Chondrocyte (in vitro differentiated cells): Measurements from ENCODE around the gene RNU7-1. TPM values are rescaled to one million over a fixed set of nuclear protein-coding genes. Genes with fewer than 3 reads are reported as not detected.

Source experiments
- DNase-seq: peaks from one replicate; pipeline ENCODE4 v3.0.0; 2021; ENCODE audit warnings: mixed read lengths, low spot score
- H3K27ac Mint-ChIP-seq: one replicate; pipeline ENCODE4 v1.8.0; 2021; ENCODE audit warnings: mild to moderate bottlenecking, moderate library complexity, mixed read lengths; ENCODE audit not compliant: unreplicated experiment
- H3K27me3 Mint-ChIP-seq: 2 replicates; pipeline ENCODE4 v1.8.0; 2021; ENCODE audit warnings: low read depth, mixed read lengths
- H3K36me3 Mint-ChIP-seq: 2 replicates; pipeline ENCODE4 v1.8.0; 2021; ENCODE audit warnings: low read depth, mixed read lengths
- H3K4me1 Mint-ChIP-seq: 2 replicates; pipeline ENCODE4 v1.8.0; 2021; ENCODE audit warnings: low read depth, mild to moderate bottlenecking, mixed read lengths
- H3K4me3 Mint-ChIP-seq: one replicate; pipeline ENCODE4 v1.8.0; 2021; ENCODE audit warnings: mild to moderate bottlenecking, moderate library complexity, mixed read lengths; ENCODE audit not compliant: unreplicated experiment
- H3K9me3 Mint-ChIP-seq: 2 replicates; pipeline ENCODE4 v1.8.0; 2021; ENCODE audit warnings: low read depth, mixed read lengths
- microRNA-seq: library from miRNA; unstranded; fragments of <30 nt; microRNA quantifications from one replicate; pipeline ENCODE4 v1.2.0, GENCODE V29; 2020; ENCODE audit warnings: borderline number of aligned reads
- total RNA-seq: library from RNA; stranded (reverse); gene quantifications from 3 replicates; pipeline ENCODE4 v1.2.1, GENCODE V29; 2021
- TF ChIP-seq, protein P1 (sequence below): fragments of 200-600 bp; sonication (generic); IDR thresholded peaks from 2 replicates; pipeline ENCODE4 v1.5.0; 2021; ENCODE audit warnings: antibody characterized with exemption, mild to moderate bottlenecking, moderate library complexity

RNU7-1 gene
- total RNA-seq, 1 donor from 2014 or later, result not detected

DNA sequence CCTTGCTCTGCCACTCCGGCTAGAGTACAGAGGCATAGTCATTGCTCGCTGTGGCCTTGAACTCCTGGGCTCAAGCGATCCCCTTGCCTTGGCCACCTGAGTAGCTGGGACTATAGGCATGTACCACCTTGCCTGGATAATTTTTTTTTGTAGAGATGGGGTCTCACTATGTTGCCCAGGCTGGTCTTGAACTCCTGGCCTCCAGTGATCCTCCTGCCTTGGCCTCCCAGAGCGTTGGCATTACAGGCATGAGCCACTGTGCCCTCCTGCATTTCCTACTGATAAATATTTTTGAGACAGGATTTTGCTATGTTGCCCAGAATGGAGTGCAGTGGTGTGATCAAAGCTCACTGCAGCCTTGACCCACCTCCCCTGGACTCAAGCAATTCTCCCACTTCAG is 36.5 kb downstream of the RNU7-1 start:
- no peak overlapping the region for H3K4me3 Mint-ChIP-seq
- H3K4me1 Mint-ChIP-seq, result no peaks in the 10 kb centered on the region
- H3K9me3 Mint-ChIP-seq, result no peaks in the 10 kb centered on the region
- H3K36me3 Mint-ChIP-seq, result peaks cover 22% of the 10 kb centered on the region
- no peak for DNase-seq
- no peaks in the 10 kb centered on the region for H3K27me3 Mint-ChIP-seq
- TF ChIP-seq, protein P1, sequence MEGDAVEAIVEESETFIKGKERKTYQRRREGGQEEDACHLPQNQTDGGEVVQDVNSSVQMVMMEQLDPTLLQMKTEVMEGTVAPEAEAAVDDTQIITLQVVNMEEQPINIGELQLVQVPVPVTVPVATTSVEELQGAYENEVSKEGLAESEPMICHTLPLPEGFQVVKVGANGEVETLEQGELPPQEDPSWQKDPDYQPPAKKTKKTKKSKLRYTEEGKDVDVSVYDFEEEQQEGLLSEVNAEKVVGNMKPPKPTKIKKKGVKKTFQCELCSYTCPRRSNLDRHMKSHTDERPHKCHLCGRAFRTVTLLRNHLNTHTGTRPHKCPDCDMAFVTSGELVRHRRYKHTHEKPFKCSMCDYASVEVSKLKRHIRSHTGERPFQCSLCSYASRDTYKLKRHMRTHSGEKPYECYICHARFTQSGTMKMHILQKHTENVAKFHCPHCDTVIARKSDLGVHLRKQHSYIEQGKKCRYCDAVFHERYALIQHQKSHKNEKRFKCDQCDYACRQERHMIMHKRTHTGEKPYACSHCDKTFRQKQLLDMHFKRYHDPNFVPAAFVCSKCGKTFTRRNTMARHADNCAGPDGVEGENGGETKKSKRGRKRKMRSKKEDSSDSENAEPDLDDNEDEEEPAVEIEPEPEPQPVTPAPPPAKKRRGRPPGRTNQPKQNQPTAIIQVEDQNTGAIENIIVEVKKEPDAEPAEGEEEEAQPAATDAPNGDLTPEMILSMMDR, result no peak
- no peak overlapping the region for H3K27ac Mint-ChIP-seq

DNA sequence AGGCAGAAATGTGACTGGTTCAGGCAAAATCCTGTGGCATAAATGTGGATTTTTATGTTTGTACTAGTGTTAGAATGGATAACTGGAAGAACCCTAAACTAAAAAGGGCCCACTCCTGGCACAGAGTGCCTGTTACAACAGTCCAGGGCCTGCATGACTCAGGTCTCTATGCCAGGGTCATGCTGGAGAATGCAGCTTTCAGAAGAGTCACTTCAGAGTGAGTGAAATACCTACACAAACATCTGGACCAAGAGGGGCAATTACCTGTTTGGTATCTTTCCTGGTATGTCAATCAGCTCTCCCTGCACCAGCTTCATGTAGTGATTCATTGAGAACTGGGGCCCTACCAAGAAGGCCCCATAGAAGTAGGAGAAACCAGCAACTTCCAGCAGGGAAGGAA is 37.1 kb downstream of the RNU7-1 start:
- TF ChIP-seq, protein P1, result no peak
- peaks cover 21% of the 10 kb centered on the region for H3K36me3 Mint-ChIP-seq
- no peak for DNase-seq
- H3K27ac Mint-ChIP-seq, result no peak overlapping the region
- H3K4me3 Mint-ChIP-seq, result no peak overlapping the region
- no peaks in the 10 kb centered on the region for H3K4me1 Mint-ChIP-seq
- no peaks in the 10 kb centered on the region for H3K27me3 Mint-ChIP-seq
- no peaks in the 10 kb centered on the region for H3K9me3 Mint-ChIP-seq

DNA sequence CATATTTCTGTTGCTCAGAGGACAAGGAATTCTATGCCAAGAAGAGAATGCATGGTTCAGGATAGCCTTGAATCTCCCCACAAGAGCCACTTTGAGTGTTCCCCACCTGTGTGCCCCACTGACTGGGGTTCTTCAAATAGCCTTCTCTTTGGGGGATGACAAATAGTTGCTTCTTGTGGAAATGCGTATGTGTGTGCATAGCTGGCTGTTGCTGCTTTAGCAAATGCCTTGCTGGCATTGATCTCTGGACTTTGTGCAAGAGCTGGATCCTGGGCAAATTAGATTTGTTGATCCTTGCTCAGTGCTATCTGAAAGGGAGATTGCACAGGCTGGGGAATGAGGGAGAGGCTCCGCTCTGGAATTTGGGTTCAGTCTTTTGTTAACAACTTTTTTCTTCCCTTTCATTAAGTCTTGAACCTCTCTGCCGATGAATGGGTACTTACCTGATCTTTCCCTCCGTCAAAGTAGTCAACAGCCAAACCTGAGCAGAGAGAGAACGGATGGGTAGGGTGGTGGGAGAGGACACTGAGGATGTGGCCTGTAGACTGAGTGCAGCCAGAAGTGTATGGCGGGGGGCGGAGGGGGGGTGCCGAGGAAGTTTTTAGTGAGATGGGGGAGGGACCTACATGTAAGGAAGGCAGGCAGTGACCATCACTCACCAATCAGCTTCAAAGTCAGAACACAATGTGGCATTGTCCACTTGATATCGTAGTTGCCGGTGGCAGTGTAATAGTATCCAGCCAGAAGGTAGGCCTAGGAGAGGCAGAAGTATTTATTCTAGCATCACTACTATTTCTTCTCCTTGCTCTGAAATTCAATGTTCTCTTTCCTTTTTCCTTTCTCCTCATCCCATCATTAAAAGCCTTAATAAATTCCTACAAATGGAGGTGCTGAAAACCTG is 37.8 kb downstream of the RNU7-1 start:
- Mint-ChIP-seq H3K36me3 (peaks cover 17% of the 10 kb centered on the region), H3K4me1 (no peaks in the 10 kb centered on the region), H3K27ac (no peak overlapping the region), H3K9me3 (no peaks in the 10 kb centered on the region), H3K4me3 (no peak overlapping the region), H3K27me3 (no peaks in the 10 kb centered on the region)
- DNase-seq, result no peak
- TF ChIP-seq, protein P1, result no peak

DNA sequence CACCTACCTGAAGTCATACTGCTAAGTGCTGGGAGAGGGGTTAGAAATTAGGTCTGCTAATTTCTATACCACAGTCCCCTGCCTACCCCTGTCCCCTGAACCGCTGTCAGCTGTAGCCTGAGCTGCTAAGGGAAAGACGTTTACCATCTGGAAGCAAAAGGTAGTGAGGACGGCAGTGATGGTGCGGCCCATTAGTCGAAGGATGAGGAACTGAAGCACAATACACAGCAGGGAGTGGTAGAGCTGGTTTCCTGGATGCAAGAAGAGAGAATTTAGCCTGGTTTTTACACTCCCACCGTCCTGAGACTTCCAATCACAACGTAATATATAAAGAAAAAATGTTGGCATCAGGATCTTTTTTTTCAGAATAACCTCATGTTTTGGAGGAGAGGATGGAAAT is 38.9 kb downstream of the RNU7-1 start:
- H3K9me3 Mint-ChIP-seq, result no peaks in the 10 kb centered on the region
- H3K27me3 Mint-ChIP-seq, result no peaks in the 10 kb centered on the region
- H3K4me3 Mint-ChIP-seq, result no peak overlapping the region
- TF ChIP-seq, protein P1, result no peak
- H3K4me1 Mint-ChIP-seq, result no peaks in the 10 kb centered on the region
- H3K27ac Mint-ChIP-seq, result no peak overlapping the region
- no peak for DNase-seq
- H3K36me3 Mint-ChIP-seq, result peaks cover 11% of the 10 kb centered on the region

DNA sequence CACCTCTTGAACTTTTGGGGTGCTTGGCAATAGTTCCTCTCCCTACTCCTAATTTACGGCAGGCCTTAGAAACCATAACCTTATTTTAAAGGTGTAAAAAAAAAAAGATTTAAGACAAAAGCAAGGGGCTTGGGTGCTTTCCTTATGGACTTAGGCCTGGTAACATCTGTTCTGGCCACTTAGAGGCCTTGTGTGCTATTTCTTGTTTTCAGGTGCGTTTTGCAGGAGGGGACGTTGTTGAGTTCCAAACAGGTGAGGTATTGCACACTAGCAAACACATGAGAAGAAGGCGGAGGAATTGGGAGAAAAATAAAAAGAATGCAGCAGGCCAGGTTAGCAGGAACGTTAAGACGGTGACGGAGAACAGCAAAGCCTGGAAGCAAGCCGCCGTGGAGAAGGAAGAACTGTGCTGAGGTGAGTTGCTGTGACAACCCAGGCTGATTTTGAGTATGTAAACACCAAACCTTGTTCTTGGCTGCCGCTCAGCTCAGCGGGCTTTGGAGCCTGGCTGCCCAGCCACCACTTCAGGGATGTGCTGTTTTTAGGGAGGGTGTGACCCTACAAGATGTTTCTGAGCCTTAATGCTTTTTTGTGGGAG is 44.4 kb downstream of the RNU7-1 start:
- Mint-ChIP-seq H3K4me3 (no peak overlapping the region), H3K36me3 (peaks cover 4% of the 10 kb centered on the region), H3K27ac (no peak overlapping the region), H3K27me3 (no peaks in the 10 kb centered on the region), H3K4me1 (no peaks in the 10 kb centered on the region), H3K9me3 (no peaks in the 10 kb centered on the region)
- DNase-seq, result no peak
- TF ChIP-seq, protein P1, result no peak

Small RNA genes within 50 kb of the gene (microRNA-seq; reads per million reads assigned to microRNA genes)
- gene MIR141 (4.4 reads per million), gene MIR200C (83.6 reads per million, percentile 55 among the genes with 10 or more reads in this experiment)

Other genes starting within 250 kb of the RNU7-1 start
- 3.2 to 9.3 TPM (median 4.4 TPM) in 3 replicates for gene PIANP, start 243.0 kb upstream of the RNU7-1 start, total RNA-seq
- gene COPS7A, start 219.8 kb upstream of the RNU7-1 start, total RNA-seq, result 57.0 to 74.4 TPM (median 59.3 TPM) in 3 replicates
- gene MLF2, start 190.7 kb upstream of the RNU7-1 start, total RNA-seq, result 161 to 172 TPM (median 163 TPM) in 3 replicates
- gene PTMS, start 177.5 kb upstream of the RNU7-1 start, total RNA-seq, result 413 to 493 TPM (median 463 TPM) in 3 replicates
- gene LAG3, start 171.3 kb upstream of the RNU7-1 start, total RNA-seq, result 0.56 to 1.7 TPM (median 1.0 TPM) in 3 replicates
- 0.70 to 1.2 TPM (median 0.72 TPM) in 3 replicates for gene CD4, start 154.3 kb upstream of the RNU7-1 start, total RNA-seq
- 3.2 to 4.6 TPM (median 4.2 TPM) in 3 replicates for gene GPR162, start 122.0 kb upstream of the RNU7-1 start, total RNA-seq
- gene P3H3, start 115.4 kb upstream of the RNU7-1 start, total RNA-seq, result 109 to 116 TPM (median 114 TPM) in 3 replicates
- 10.2 to 11.5 TPM (median 10.9 TPM) in 3 replicates for gene GNB3, start 102.9 kb upstream of the RNU7-1 start, total RNA-seq
- 4.1 to 7.5 TPM (median 5.6 TPM) in 3 replicates for gene CDCA3, start 92.5 kb upstream of the RNU7-1 start, total RNA-seq
- 103 to 147 TPM (median 106 TPM) in 3 replicates for gene USP5, start 91.7 kb upstream of the RNU7-1 start, total RNA-seq
- 430 to 562 TPM (median 551 TPM) in 3 replicates for gene TPI1, start 76.3 kb upstream of the RNU7-1 start, total RNA-seq
- gene SPSB2, start 70.5 kb upstream of the RNU7-1 start, total RNA-seq, result 7.6 to 11.8 TPM (median 7.9 TPM) in 3 replicates
- 6.3 to 9.3 TPM (median 7.6 TPM) in 3 replicates for gene LRRC23, start 39.0 kb upstream of the RNU7-1 start, total RNA-seq
- 22.2 to 60.8 TPM (median 58.6 TPM) in 3 replicates for gene ENO2, start 29.2 kb upstream of the RNU7-1 start, total RNA-seq
- gene ATN1, start 15.9 kb upstream of the RNU7-1 start, total RNA-seq, result 103 to 110 TPM (median 106 TPM) in 3 replicates
- gene C12orf57, start 206 bp downstream of the RNU7-1 start, total RNA-seq, result 230 to 244 TPM (median 233 TPM) in 3 replicates
- gene PTPN6, start 7.5 kb downstream of the RNU7-1 start, total RNA-seq, result 0.51 to 0.65 TPM in 2 of 3 replicates, not detected in the other
- 129 to 135 TPM (median 129 TPM) in 3 replicates for gene PHB2, start 26.8 kb downstream of the RNU7-1 start, total RNA-seq
- 25.0 to 35.1 TPM (median 26.5 TPM) in 3 replicates for gene EMG1, start 27.1 kb downstream of the RNU7-1 start, total RNA-seq
- 18.8 to 22.1 TPM (median 19.4 TPM) in 3 replicates for gene LPCAT3, start 74.7 kb downstream of the RNU7-1 start, total RNA-seq
- gene C1S, start 116.9 kb downstream of the RNU7-1 start, total RNA-seq, result 20.8 to 24.2 TPM (median 22.8 TPM) in 3 replicates
- 19.7 to 21.9 TPM (median 19.8 TPM) in 3 replicates for gene C1R, start 148.6 kb downstream of the RNU7-1 start, total RNA-seq
- gene C1RL, start 165.4 kb downstream of the RNU7-1 start, total RNA-seq, result 20.3 to 21.0 TPM (median 20.4 TPM) in 3 replicates
- not detected in 3 replicates for gene RBP5, start 185.1 kb downstream of the RNU7-1 start, total RNA-seq
- gene CLSTN3, start 186.6 kb downstream of the RNU7-1 start, total RNA-seq, result 15.5 to 19.9 TPM (median 18.2 TPM) in 3 replicates
- gene PEX5, start 245.9 kb downstream of the RNU7-1 start, total RNA-seq, result 25.1 to 26.0 TPM (median 25.5 TPM) in 3 replicates